Measurements from ENCODE around the gene C21orf91. TPM values are rescaled to one million over a fixed set of nuclear protein-coding genes. Genes with fewer than 3 reads are reported as not detected.

C21orf91 gene
- polyA plus RNA-seq, 3 donors = 20.4 to 25.0 (median 24.1) TPM

Other genes with a start within 250 kb of the C21orf91 start
- 10 to 100 TPM; 36.1 to 39.6 (median 36.9) TPM for gene BTG3, start 206.5 kb downstream of the C21orf91 start, polyA plus RNA-seq (ENCODE audit: insufficient read length in 3 of 3)

All from renal pelvis (tissue), 3 donors.